Left kidney (tissue), 2 donors: Measurements from ENCODE around the gene LRRC59. TPM values are rescaled to one million over a fixed set of nuclear protein-coding genes. Genes with fewer than 3 reads are reported as not detected.
"Not testable (repeated sequence)": the region's sequence is repeated elsewhere in the genome, so short reads cannot be mapped to it uniquely, and the experiment has no call there.

Experiments
- DNase-seq: peaks from one replicate; pipeline ENCODE4 v3.0.0-alpha.2; 2013
- polyA plus RNA-seq: library from polyadenylated mRNA; unstranded; fragments of 120-200 nt; gene quantifications from one replicate; pipeline ENCODE4 v1.2.1, GENCODE V29; 2013; ENCODE audit not compliant: insufficient read length

Gene LRRC59
- polyA plus RNA-seq, 1 donor = 60.3 TPM

DNA sequence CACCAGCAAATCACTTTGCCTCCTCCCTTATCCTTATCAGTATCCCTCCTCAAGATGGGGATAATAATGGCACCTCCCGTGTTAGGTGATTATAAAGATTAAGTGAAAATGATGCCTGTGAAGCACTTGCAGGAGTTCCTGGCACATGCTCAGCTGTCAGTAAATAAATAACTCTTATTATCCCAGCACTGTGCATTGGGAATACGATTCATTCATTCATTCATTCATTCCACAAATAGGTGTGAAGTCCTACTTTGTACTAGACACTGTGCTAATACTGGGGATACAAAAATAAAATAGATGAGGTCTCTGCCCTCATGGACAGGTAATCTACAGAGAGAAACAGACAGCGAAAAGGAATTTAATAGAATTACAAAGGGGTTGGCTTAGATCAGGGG, 49.4 kb downstream of the LRRC59 start:
- no peak for DNase-seq

DNA sequence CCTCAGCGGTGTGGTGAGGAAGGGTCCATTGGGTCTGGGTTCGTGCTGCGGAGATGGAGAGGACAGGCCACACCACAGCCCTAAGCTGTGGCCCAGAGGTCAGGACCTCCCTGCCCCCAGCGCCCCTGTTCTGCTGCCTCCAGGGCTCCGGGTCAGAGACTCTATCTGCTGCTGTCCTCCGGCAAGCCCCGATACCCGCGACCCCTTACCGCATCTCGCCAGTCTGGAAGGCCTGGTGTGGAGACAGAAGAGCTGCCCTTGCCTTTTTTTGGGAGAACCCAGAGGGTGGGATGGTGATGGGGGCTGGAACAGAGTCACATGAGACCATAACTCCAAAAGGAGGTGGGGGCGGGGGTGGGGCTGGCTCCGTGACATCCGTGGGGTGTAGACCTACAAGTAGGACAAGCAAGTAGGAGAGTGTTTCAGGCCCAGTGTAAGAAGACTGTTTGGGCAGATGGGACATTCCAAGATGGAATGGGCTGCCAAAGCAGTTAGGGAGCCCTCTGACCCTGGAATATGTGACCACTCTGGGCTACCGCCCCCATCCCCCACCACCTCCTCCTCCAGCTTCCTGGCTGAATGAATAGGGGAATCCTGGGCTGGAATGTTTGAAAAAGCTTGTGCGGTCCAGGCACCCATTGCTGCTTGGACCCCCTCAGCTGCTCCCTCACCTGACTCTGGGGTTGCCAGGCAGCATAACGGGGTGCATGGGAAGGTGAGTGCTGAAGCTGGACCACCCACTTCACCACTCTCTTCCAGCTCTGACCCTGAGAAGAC, 50.0 kb downstream of the LRRC59 start:
- no peak for DNase-seq

- DNase-seq = no peak
Measured at GRCh38 chr17:50346313-50347116, 50.8 kb downstream of the LRRC59 start.

- DNase-seq = peak; percentile 87
Measured at GRCh38 chr17:50345432-50346312, 51.7 kb downstream of the LRRC59 start, which contains the start of gene XYLT2. Gene XYLT2 (plus strand): TSS chr17:50346126. CDS start chr17:50346141, 15 bp downstream.

DNA sequence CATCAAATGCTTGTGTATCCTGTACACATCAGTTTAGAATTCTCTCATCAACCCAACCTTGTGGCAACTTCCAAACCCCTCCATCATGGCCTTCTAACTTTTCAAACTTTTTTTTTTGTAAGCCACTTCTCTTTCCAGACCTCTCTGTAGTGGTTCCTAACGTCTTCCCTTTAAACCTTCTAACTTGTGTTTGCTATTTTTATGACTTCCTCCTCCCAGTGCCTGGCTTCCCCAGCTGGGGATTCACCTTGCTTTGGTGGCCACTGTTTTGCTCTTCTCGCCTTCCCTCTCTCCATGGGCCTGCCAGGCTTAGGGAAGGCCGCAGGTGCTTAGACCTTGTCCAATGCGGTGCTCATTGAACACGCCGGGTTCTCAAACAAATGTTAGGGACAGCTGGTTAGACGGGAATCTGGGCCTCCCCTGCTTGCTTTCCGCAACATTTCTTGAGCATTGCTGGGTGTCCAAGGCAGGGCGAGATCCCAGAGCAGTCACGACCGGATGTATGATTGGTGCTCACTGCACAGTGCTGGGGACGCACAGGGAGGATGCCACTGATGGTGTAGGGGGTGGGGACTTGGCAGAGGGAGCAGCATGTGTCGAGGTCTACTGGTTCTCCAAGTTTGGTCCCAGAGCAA, 52.5 kb downstream of the LRRC59 start:
- no peak for DNase-seq

- no peak for DNase-seq
Measured at GRCh38 chr17:50339381-50339780, 57.9 kb downstream of the LRRC59 start.

- no peak for DNase-seq
Measured at GRCh38 chr17:50338645-50339044, 58.7 kb downstream of the LRRC59 start.

DNA sequence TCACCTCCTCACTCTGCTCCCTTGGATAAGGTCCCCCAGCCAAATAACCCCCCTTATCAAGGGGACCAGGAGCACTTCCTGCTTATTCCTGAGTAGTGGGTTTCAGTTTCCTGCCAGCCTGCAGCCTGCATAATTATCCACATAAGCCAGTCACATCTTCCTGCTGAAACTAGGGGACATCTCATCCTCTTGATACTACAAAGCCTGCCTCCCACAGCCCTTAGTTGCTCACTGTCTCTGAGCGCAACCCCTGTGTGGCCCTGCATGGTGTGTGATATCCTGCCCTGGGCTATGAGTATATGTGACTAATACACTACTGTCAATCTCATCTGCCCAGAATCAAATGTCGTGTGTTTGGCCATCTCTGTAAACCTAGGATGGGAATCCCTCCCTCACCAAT, 59.4 kb downstream of the LRRC59 start:
- no peak for DNase-seq

DNA sequence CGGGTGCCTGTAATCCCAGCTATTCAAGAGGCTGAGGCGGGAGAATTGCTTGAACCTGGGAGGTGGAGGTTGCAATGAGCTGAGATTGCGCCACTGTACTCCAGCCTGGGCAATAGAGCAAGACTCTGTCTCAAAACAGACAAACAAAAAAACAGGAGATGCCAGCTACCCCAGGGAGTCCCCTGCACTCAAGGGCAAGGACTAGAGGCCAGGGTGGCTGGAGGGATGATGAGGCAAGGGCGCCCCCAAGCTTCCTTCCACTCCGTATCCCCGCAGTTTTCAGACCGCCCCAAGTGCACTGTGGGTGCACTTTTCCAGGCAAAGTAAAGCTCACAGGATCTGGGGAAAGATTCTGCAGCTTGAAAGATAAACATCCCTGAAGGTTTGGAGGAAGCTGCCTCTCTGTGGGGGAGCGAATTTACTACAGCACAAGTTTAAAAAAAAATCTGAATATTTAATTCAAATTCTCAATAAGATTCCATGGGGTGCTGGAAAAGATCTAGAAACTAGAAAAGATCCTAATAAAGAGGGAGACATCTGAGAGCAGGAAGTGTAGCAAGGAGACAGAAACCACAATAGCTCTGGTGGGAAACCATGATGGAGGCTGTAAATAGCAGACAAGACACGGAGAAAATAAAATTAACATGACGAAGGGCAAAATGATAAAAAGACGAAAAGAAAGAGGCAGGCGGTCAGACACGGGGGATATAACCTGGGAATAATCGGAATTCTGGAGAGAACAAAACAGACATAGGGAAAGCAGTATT, 63.8 kb downstream of the LRRC59 start:
- DNase-seq = not testable (repeated sequence)

DNA sequence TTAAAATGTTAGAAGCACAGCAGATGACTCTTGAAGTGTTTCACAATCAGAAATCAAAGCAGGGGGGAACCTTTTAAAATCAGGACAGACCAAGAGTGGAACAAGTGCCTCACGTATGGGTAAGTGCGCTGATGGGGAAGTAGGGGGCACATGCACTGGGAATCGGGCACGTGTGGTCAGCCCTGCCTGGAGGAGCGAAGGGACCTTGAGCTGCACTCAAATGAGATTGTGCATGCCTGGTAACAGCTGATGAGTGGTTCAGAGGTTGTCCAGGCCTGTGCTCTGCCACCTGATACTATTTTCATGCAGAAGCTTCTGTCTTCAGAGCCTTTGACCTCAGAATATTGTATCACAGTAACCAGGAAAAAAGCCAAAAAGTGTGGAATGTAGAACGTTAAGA, 65.1 kb downstream of the LRRC59 start:
- DNase-seq = no peak

Other genes starting within 250 kb of the LRRC59 start
- 45.1 TPM for gene PPP1R9B, start 246.8 kb downstream of the LRRC59 start, polyA plus RNA-seq
- 0.80 TPM for gene SGCA, start 231.5 kb downstream of the LRRC59 start, polyA plus RNA-seq
- gene COL1A1, start 195.9 kb downstream of the LRRC59 start, polyA plus RNA-seq = 397 TPM
- gene TMEM92, start 123.1 kb downstream of the LRRC59 start, polyA plus RNA-seq = 2.2 TPM
- gene XYLT2, start 51.4 kb downstream of the LRRC59 start, polyA plus RNA-seq = 19.5 TPM
- gene MRPL27, start 24.3 kb downstream of the LRRC59 start, polyA plus RNA-seq = 68.6 TPM
- 14.0 TPM for gene EME1, start 24.3 kb downstream of the LRRC59 start, polyA plus RNA-seq
- gene ACSF2, start 28.7 kb upstream of the LRRC59 start, polyA plus RNA-seq = 122 TPM
- 4.0 TPM for gene CHAD, start 71.4 kb upstream of the LRRC59 start, polyA plus RNA-seq
- 57.6 TPM for gene RSAD1, start 81.3 kb upstream of the LRRC59 start, polyA plus RNA-seq
- gene MYCBPAP, start 110.9 kb upstream of the LRRC59 start, polyA plus RNA-seq = 3.0 TPM
- gene EPN3, start 135.2 kb upstream of the LRRC59 start, polyA plus RNA-seq = 9.5 TPM
- 34.9 TPM for gene SPATA20, start 149.7 kb upstream of the LRRC59 start, polyA plus RNA-seq
- 7.9 TPM for gene CACNA1G, start 163.2 kb upstream of the LRRC59 start, polyA plus RNA-seq
- 11.8 TPM for gene ABCC3, start 237.4 kb upstream of the LRRC59 start, polyA plus RNA-seq